ENCODE data around the gene FOXN3. TPM values are rescaled to one million over a fixed set of nuclear protein-coding genes. Genes with fewer than 3 reads are reported as not detected.
"Not testable (repeated sequence)": the region's sequence is repeated elsewhere in the genome, so short reads cannot be mapped to it uniquely, and the experiment has no call there.

FOXN3 gene
- total and polyA plus RNA-seq, 10 of the 15 experiments (the other 5 are each of a cell fraction or from before 2014, with no cell fraction given), result 4.5 to 68.9 (median 29.7) TPM

DNA sequence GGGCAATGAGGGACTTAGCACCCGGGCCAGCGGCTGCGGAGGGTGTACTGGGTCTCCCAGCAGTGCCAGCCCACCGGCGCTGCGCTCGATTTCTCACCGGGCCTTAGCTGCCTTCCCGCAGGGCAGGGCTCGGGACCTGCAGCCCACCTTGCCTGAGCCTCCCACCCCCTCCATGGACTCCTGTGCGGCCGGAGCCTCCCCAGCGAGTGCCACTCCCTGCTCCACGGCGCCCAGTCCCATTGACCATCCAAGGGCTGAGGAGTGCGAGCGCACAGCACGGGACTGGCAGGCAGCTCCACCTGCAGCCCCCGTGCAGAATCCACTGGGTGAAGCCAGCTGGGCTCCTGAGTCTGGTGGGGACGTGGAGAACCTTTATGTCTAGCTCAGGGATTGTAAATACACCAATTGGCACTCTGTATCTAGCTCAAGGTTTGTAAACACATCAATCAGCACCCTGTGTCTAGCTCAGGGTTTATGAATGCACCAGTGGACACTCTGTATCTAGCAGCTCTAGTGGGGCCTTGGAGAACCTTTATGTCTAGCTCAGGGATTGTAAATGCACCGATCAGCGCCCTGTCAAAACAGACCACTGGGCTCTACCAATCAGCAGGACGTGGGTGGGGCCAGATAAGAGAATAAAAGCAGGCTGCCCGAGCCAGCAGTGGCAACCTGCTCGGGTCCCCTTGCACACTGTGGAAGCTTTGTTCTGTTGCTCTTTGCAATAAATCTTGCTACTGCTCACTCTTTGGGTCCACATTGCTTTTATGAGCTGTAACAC is 305.1 kb downstream of the FOXN3 start:
- H3K9me3 ChIP-seq (replicated peaks; ENCODE audit: control insufficient read depth, insufficient read depth, low read length); H2AFZ ChIP-seq (ENCODE audit: control insufficient read depth, low read depth, low read length); CTCF ChIA-PET; POLR2A ChIA-PET; H3K36me3 ChIP-seq (ENCODE audit: control insufficient read depth in 2 of 2, insufficient read depth in 2 of 2, low read length in 1 of 2); intact Hi-C loops (cut with micrococcal nuclease; ENCODE audit: unreplicated experiment); H3K79me2 ChIP-seq (ENCODE audit: control insufficient read depth, insufficient read depth, low read length); H3K4me2 ChIP-seq (ENCODE audit: control insufficient read depth, insufficient read depth); DNase-seq (ENCODE audit: low read depth, low spot score); in situ Hi-C loops (cut with MboI); BruUV-seq (replicated peaks); H3K27ac ChIP-seq (ENCODE audit: control insufficient read depth, insufficient read depth); H3K9ac ChIP-seq (ENCODE audit: control insufficient read depth, insufficient read depth, low read length); FAIRE-seq; ATAC-seq; SMC1A ChIA-PET (ENCODE audit: uncharacterized antibody, unreplicated experiment); RAD21 ChIA-PET (ENCODE audit: unreplicated experiment); H4K20me1 ChIP-seq (ENCODE audit: control insufficient read depth, insufficient read depth); H3K27me3 ChIP-seq (replicated peaks in 1 of 2; ENCODE audit: control insufficient read depth in 2 of 2, insufficient read depth in 2 of 2, low read length in 1 of 2); H3K4me3 ChIP-seq; H3K4me1 ChIP-seq (ENCODE audit: control insufficient read depth, insufficient read depth, low read length): not testable (repeated sequence)
- 73% methylated on average over 17 of the region's 25 CpGs for WGBS (ENCODE audit: insufficient coverage, insufficient replicate concordance, low lambda C conversion rate, missing lambda C conversion rate)

DNA sequence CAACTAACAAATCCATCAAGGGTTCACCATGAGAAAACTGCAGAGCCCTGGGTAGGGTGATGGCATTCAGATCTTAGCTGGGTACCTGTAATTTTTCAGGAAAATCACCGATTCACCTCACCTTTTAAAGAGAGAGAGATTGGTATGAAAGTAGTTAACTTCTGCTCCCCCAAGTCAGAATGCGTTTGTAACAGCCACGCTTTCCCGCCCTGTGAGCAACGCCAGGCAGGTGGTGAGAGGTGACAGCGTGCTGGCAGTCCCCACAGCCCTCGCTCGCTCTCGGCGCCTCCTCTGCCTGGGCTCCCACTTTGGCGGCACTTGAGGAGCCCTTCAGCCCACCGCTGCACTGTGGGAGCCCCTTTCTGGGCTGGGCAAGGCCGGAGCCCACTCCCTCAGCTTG is 305.8 kb downstream of the FOXN3 start:
- SMC1A ChIA-PET (ENCODE audit: uncharacterized antibody, unreplicated experiment); BruUV-seq (replicated peaks); ATAC-seq; H3K27me3 ChIP-seq (replicated peaks in 1 of 2; ENCODE audit: control insufficient read depth in 2 of 2, insufficient read depth in 2 of 2, low read length in 1 of 2); in situ Hi-C loops (cut with MboI); POLR2A ChIA-PET; H3K36me3 ChIP-seq (ENCODE audit: control insufficient read depth in 2 of 2, insufficient read depth in 2 of 2, low read length in 1 of 2); RAD21 ChIA-PET (ENCODE audit: unreplicated experiment); H3K4me1 ChIP-seq (ENCODE audit: control insufficient read depth, insufficient read depth, low read length); CTCF ChIA-PET; H2AFZ ChIP-seq (ENCODE audit: control insufficient read depth, low read depth, low read length); H3K9me3 ChIP-seq (replicated peaks; ENCODE audit: control insufficient read depth, insufficient read depth, low read length); H3K9ac ChIP-seq (ENCODE audit: control insufficient read depth, insufficient read depth, low read length); FAIRE-seq; H3K79me2 ChIP-seq (ENCODE audit: control insufficient read depth, insufficient read depth, low read length); H3K4me2 ChIP-seq (ENCODE audit: control insufficient read depth, insufficient read depth); intact Hi-C loops (cut with micrococcal nuclease; ENCODE audit: unreplicated experiment); H3K27ac ChIP-seq (ENCODE audit: control insufficient read depth, insufficient read depth); H4K20me1 ChIP-seq (ENCODE audit: control insufficient read depth, insufficient read depth); DNase-seq (ENCODE audit: low read depth, low spot score); H3K4me3 ChIP-seq: not testable (repeated sequence)
- WGBS (ENCODE audit: insufficient coverage, insufficient replicate concordance, low lambda C conversion rate, missing lambda C conversion rate), result 76% methylated on average over 12 of the region's 13 CpGs
